Esophagus muscularis mucosa (tissue), 3 donors: ENCODE results near the gene CD84.

Experiments used
- POLR2A ChIP-seq: fragments of 450-650 bp; IDR thresholded peaks from one replicate; pipeline ENCODE4 v1.6.1; 2017; ENCODE audit warnings: antibody characterized with exemption, moderate library complexity, mild to moderate bottlenecking, low read depth
- TF ChIP-seq, protein P1 (sequence below), 3 experiments: fragments of 200-600 bp in 2 of 3; fragments of 450-650 bp in 1 of 3; sonication (generic) in 2 of 3; IDR thresholded peaks; one replicate each; pipeline ENCODE4 v1.5.1; 2017 to 2019; ENCODE audit warnings: antibody characterized with exemption in 3 of 3, mild to moderate bottlenecking in 2 of 3, moderate library complexity in 1 of 3

- no peak for TF ChIP-seq POLR2A
- TF ChIP-seq, protein P1, sequence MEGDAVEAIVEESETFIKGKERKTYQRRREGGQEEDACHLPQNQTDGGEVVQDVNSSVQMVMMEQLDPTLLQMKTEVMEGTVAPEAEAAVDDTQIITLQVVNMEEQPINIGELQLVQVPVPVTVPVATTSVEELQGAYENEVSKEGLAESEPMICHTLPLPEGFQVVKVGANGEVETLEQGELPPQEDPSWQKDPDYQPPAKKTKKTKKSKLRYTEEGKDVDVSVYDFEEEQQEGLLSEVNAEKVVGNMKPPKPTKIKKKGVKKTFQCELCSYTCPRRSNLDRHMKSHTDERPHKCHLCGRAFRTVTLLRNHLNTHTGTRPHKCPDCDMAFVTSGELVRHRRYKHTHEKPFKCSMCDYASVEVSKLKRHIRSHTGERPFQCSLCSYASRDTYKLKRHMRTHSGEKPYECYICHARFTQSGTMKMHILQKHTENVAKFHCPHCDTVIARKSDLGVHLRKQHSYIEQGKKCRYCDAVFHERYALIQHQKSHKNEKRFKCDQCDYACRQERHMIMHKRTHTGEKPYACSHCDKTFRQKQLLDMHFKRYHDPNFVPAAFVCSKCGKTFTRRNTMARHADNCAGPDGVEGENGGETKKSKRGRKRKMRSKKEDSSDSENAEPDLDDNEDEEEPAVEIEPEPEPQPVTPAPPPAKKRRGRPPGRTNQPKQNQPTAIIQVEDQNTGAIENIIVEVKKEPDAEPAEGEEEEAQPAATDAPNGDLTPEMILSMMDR (IDR thresholded peaks at IDR 0.05): no peak
Measured at GRCh38 chr1:160520999-160521398, 58.3 kb downstream of the CD84 start.
